ENCODE results near the gene DDX19B.
A peak's percentile ranks its signal among the peaks of the same experiment; 100 is the strongest.
"Not testable (repeated sequence)": the region's sequence is repeated elsewhere in the genome, so short reads cannot be mapped to it uniquely, and the experiment has no call there.

DDX19B gene

DNA sequence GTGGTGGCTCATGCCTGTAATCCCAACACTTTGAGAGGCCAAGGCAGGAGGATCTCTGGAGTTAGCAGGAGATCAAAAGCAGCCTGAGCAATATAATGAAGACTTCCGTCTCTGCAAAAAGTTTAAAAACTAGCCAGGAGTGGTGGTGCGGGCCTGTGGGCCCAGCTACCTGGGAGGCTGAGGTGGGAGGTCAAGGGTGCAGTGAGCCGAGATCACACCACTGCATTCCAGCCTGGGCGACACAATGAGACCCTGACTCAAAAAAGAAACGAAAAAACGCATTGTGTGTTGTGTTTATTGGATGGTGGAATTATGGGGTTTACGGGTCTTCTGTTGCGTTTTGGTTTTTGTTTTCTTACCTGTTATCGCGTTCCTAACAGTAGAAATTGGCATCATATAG lies 46.9 kb downstream of the DDX19B start:
- no peak for DNase-seq
- Histone ChIP-seq H3K9me3 (ENCODE audit: control extremely low read depth in 1 of 5, control insufficient read depth in 4 of 5, insufficient read depth in 2 of 5, low read depth in 1 of 5, low read length in 4 of 5) (no peaks in the 10 kb centered on the region), H3K36me3 (ENCODE audit: control insufficient read depth in 4 of 4, insufficient read depth in 4 of 4, low read length in 3 of 4) (peaks cover 3 to 12% (median 4%) of the 10 kb centered on the region in 4 experiments), H3K4me3 (ENCODE audit: control insufficient read depth in 1 of 7, extremely low read depth in 1 of 7, insufficient read depth in 4 of 7, low read depth in 2 of 7, low read length in 6 of 7) (peak overlapping the region in 6 of 7 experiments; percentile 77 to 94 (median 84)), H3K4me1 (ENCODE audit: control extremely low read depth in 1 of 4, control insufficient read depth in 4 of 4, insufficient read depth in 4 of 4, low read length in 3 of 4) (peaks cover 5 to 19% (median 13%) of the 10 kb centered on the region in 4 experiments), H3K27ac (ENCODE audit: insufficient read depth in 1 of 2, low read depth in 1 of 2, low read length in 2 of 2, poor library complexity in 1 of 2, severe bottlenecking in 2 of 2) (peak overlapping the region; percentile 96 to 98), H3K27me3 (replicated peaks in 2 of 5; ENCODE audit: control insufficient read depth in 4 of 5, insufficient read depth in 5 of 5, low read length in 4 of 5) (no peaks in the 10 kb centered on the region)
- POLR2A ChIA-PET = interaction anchor here (1.5 to 1.8 kb wide), 2 partner anchors 10 to 47 kb away, joined by 3 to 5 read pairs; partner anchors contain the start of gene DDX19B
- CTCF ChIA-PET = interaction anchor here (0.9 to 1.7 kb wide), 6 partner anchors 9 to 57 kb away, joined by 3 to 5 read pairs (median 4); partner anchors contain the start of genes AARS1 and DDX19B
- 100% methylated on average over 4 of the region's 10 CpGs for WGBS (ENCODE audit: insufficient coverage)

- H3K27me3 ChIP-seq (replicated peaks in 2 of 5; ENCODE audit: control insufficient read depth in 4 of 5, insufficient read depth in 5 of 5, low read length in 4 of 5) = no peaks in the 10 kb centered on the region
- CTCF ChIA-PET = no interaction called here
- peaks cover 5 to 17% (median 12%) of the 10 kb centered on the region in 4 experiments for H3K4me1 ChIP-seq (ENCODE audit: control extremely low read depth in 1 of 4, control insufficient read depth in 4 of 4, insufficient read depth in 4 of 4, low read length in 3 of 4)
- 100% methylated on average over 1 of the region's 2 CpGs for WGBS (ENCODE audit: insufficient coverage)
- H3K4me3 ChIP-seq (ENCODE audit: control insufficient read depth in 1 of 7, extremely low read depth in 1 of 7, insufficient read depth in 4 of 7, low read depth in 2 of 7, low read length in 6 of 7) = no peak overlapping the region
- H3K36me3 ChIP-seq (ENCODE audit: control insufficient read depth in 4 of 4, insufficient read depth in 4 of 4, low read length in 3 of 4) = peaks cover 4 to 18% (median 12%) of the 10 kb centered on the region in 4 experiments
- H3K9me3 ChIP-seq (ENCODE audit: control extremely low read depth in 1 of 5, control insufficient read depth in 4 of 5, insufficient read depth in 2 of 5, low read depth in 1 of 5, low read length in 4 of 5) = no peaks in the 10 kb centered on the region
- no peak overlapping the region for H3K27ac ChIP-seq (ENCODE audit: insufficient read depth in 1 of 2, low read depth in 1 of 2, low read length in 2 of 2, poor library complexity in 1 of 2, severe bottlenecking in 2 of 2)
- POLR2A ChIA-PET = no interaction called here
- DNase-seq = no peak
Observed at GRCh38 chr16:70348991-70349390, 50.0 kb downstream of the DDX19B start.

GRCh38 chr16:70349783-70350182 lies 50.8 kb downstream of the DDX19B start:
- Histone ChIP-seq H3K27me3 (replicated peaks in 2 of 5; ENCODE audit: control insufficient read depth in 4 of 5, insufficient read depth in 5 of 5, low read length in 4 of 5) (no peaks in the 10 kb centered on the region), H3K9me3 (ENCODE audit: control extremely low read depth in 1 of 5, control insufficient read depth in 4 of 5, insufficient read depth in 2 of 5, low read depth in 1 of 5, low read length in 4 of 5) (no peaks in the 10 kb centered on the region), H3K4me1 (ENCODE audit: control extremely low read depth in 1 of 4, control insufficient read depth in 4 of 4, insufficient read depth in 4 of 4, low read length in 3 of 4) (peaks cover 5 to 17% (median 12%) of the 10 kb centered on the region in 4 experiments), H3K36me3 (ENCODE audit: control insufficient read depth in 4 of 4, insufficient read depth in 4 of 4, low read length in 3 of 4) (peaks cover 4 to 20% (median 14%) of the 10 kb centered on the region in 4 experiments), H3K27ac (ENCODE audit: insufficient read depth in 1 of 2, low read depth in 1 of 2, low read length in 2 of 2, poor library complexity in 1 of 2, severe bottlenecking in 2 of 2) (peak overlapping the region in 1 of 2 experiments; percentile 19), H3K4me3 (ENCODE audit: control insufficient read depth in 1 of 7, extremely low read depth in 1 of 7, insufficient read depth in 4 of 7, low read depth in 2 of 7, low read length in 6 of 7) (no peak overlapping the region)
- POLR2A ChIA-PET = interaction anchor here (1.9 kb wide), 1 partner anchor 11 kb away, joined by 4 read pairs; no protein-coding TSS in a partner anchor
- CTCF ChIA-PET = no interaction called here
- WGBS (ENCODE audit: insufficient coverage) = 96% methylated on average over 2 of the region's 2 CpGs
- no peak for DNase-seq

DNA sequence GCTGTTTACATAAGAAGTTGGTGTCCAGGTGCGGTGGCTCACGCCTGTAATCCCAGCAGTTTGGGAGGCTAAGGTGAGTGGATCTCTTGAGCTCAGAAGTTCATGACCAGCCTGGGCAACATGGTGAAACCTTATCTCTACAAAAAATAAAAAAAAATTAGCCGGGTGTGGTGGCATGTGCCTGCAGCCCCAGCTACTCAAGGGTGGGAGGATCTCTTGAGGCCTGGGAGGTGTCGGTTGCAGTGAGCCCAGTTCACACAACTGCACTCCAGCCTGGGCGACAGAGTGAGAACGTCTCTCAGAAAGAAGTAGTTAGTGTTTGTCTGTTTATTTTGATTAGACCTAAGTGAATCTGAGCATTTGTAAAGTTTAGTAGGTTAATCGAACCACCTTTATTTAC lies 60.6 kb downstream of the DDX19B start:
- Histone ChIP-seq H3K9me3 (ENCODE audit: control extremely low read depth in 1 of 5, control insufficient read depth in 4 of 5, insufficient read depth in 2 of 5, low read depth in 1 of 5, low read length in 4 of 5) (no peaks in the 10 kb centered on the region), H3K36me3 (ENCODE audit: control insufficient read depth in 4 of 4, insufficient read depth in 4 of 4, low read length in 3 of 4) (peaks cover 22 to 80% (median 66%) of the 10 kb centered on the region in 4 experiments), H3K4me1 (ENCODE audit: control extremely low read depth in 1 of 4, control insufficient read depth in 4 of 4, insufficient read depth in 4 of 4, low read length in 3 of 4) (no peaks in the 10 kb centered on the region), H3K4me3 (ENCODE audit: control insufficient read depth in 1 of 7, extremely low read depth in 1 of 7, insufficient read depth in 4 of 7, low read depth in 2 of 7, low read length in 6 of 7) (no peak overlapping the region), H3K27me3 (replicated peaks in 2 of 5; ENCODE audit: control insufficient read depth in 4 of 5, insufficient read depth in 5 of 5, low read length in 4 of 5) (no peaks in the 10 kb centered on the region), H3K27ac (ENCODE audit: insufficient read depth in 1 of 2, low read depth in 1 of 2, low read length in 2 of 2, poor library complexity in 1 of 2, severe bottlenecking in 2 of 2) (no peak overlapping the region)
- DNase-seq = no peak
- WGBS (ENCODE audit: insufficient coverage) = 98% methylated on average over 5 of the region's 7 CpGs
- ChIA-PET POLR2A (no interaction called here), CTCF (interaction anchor here (1.4 kb wide), 1 partner anchor 10 kb away, joined by 5 read pairs; no protein-coding TSS in a partner anchor)

GRCh38 chr16:70364399-70364798 lies 65.4 kb downstream of the DDX19B start:
- POLR2A ChIA-PET = no interaction called here
- 100% methylated on average over 4 of the region's 5 CpGs for WGBS (ENCODE audit: insufficient coverage)
- Histone ChIP-seq H3K4me1 (ENCODE audit: control extremely low read depth in 1 of 4, control insufficient read depth in 4 of 4, insufficient read depth in 4 of 4, low read length in 3 of 4) (no peaks in the 10 kb centered on the region), H3K27me3 (replicated peaks in 2 of 5; ENCODE audit: control insufficient read depth in 4 of 5, insufficient read depth in 5 of 5, low read length in 4 of 5) (no peaks in the 10 kb centered on the region), H3K4me3 (ENCODE audit: control insufficient read depth in 1 of 7, extremely low read depth in 1 of 7, insufficient read depth in 4 of 7, low read depth in 2 of 7, low read length in 6 of 7) (no peak overlapping the region), H3K27ac (ENCODE audit: insufficient read depth in 1 of 2, low read depth in 1 of 2, low read length in 2 of 2, poor library complexity in 1 of 2, severe bottlenecking in 2 of 2) (no peak overlapping the region), H3K36me3 (ENCODE audit: control insufficient read depth in 4 of 4, insufficient read depth in 4 of 4, low read length in 3 of 4) (peaks cover 21 to 79% (median 64%) of the 10 kb centered on the region in 4 experiments), H3K9me3 (ENCODE audit: control extremely low read depth in 1 of 5, control insufficient read depth in 4 of 5, insufficient read depth in 2 of 5, low read depth in 1 of 5, low read length in 4 of 5) (no peaks in the 10 kb centered on the region)
- CTCF ChIA-PET = interaction anchor here (2.1 kb wide), 1 partner anchor 289 kb away, joined by 7 read pairs; no protein-coding TSS in a partner anchor
- DNase-seq = no peak

- 76% methylated on average over 9 of the region's 10 CpGs for WGBS (ENCODE audit: insufficient coverage)
- H3K4me3 ChIP-seq (ENCODE audit: control insufficient read depth in 1 of 7, extremely low read depth in 1 of 7, insufficient read depth in 4 of 7, low read depth in 2 of 7, low read length in 6 of 7); POLR2A ChIA-PET; H3K9me3 ChIP-seq (ENCODE audit: control extremely low read depth in 1 of 5, control insufficient read depth in 4 of 5, insufficient read depth in 2 of 5, low read depth in 1 of 5, low read length in 4 of 5); H3K27ac ChIP-seq (ENCODE audit: insufficient read depth in 1 of 2, low read depth in 1 of 2, low read length in 2 of 2, poor library complexity in 1 of 2, severe bottlenecking in 2 of 2); H3K27me3 ChIP-seq (replicated peaks in 2 of 5; ENCODE audit: control insufficient read depth in 4 of 5, insufficient read depth in 5 of 5, low read length in 4 of 5); H3K4me1 ChIP-seq (ENCODE audit: control extremely low read depth in 1 of 4, control insufficient read depth in 4 of 4, insufficient read depth in 4 of 4, low read length in 3 of 4): not testable (repeated sequence)
- H3K36me3 ChIP-seq (ENCODE audit: control insufficient read depth in 4 of 4, insufficient read depth in 4 of 4, low read length in 3 of 4) = peaks cover 8 to 67% (median 48%) of the 10 kb centered on the region in 4 experiments
- peak in 2 of 3 donors; percentile 40 for DNase-seq
- CTCF ChIA-PET = interaction anchor here (0.6 to 2.3 kb wide), 10 partner anchors 9 to 284 kb away, joined by 3 to 13 read pairs (median 4); partner anchors contain the start of gene DDX19A
Observed at GRCh38 chr16:70370145-70370544, 71.2 kb downstream of the DDX19B start.

DNA sequence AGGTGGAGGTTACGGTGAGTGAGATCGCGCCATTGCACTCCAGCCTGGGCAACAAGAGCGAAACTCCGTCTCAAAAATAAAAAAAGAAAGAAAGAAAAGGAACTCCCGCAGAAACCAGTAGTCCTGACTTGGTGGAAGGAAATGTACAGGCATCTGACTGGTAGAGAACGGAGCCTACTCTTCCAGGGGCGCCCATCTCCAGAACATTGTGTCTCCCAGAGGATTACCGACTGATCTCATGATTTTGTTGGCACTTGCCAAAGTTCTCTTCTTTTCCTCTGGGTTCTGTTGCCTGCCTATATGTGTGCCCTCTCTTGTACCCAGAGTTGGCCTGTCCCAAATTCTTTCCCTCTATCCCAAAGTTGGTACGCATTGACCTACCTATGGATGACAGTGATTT lies 71.9 kb downstream of the DDX19B start:
- 86% methylated on average over 9 of the region's 10 CpGs for WGBS (ENCODE audit: insufficient coverage)
- no peak overlapping the region for H3K27ac ChIP-seq (ENCODE audit: insufficient read depth in 1 of 2, low read depth in 1 of 2, low read length in 2 of 2, poor library complexity in 1 of 2, severe bottlenecking in 2 of 2)
- H3K27me3 ChIP-seq (replicated peaks in 2 of 5; ENCODE audit: control insufficient read depth in 4 of 5, insufficient read depth in 5 of 5, low read length in 4 of 5) = no peaks in the 10 kb centered on the region
- H3K9me3 ChIP-seq (ENCODE audit: control extremely low read depth in 1 of 5, control insufficient read depth in 4 of 5, insufficient read depth in 2 of 5, low read depth in 1 of 5, low read length in 4 of 5) = no peaks in the 10 kb centered on the region
- no peaks in the 10 kb centered on the region for H3K4me1 ChIP-seq (ENCODE audit: control extremely low read depth in 1 of 4, control insufficient read depth in 4 of 4, insufficient read depth in 4 of 4, low read length in 3 of 4)
- DNase-seq = no peak
- peaks cover 8 to 64% (median 44%) of the 10 kb centered on the region in 4 experiments for H3K36me3 ChIP-seq (ENCODE audit: control insufficient read depth in 4 of 4, insufficient read depth in 4 of 4, low read length in 3 of 4)
- ChIA-PET CTCF (no interaction called here), POLR2A (no interaction called here)
- H3K4me3 ChIP-seq (ENCODE audit: control insufficient read depth in 1 of 7, extremely low read depth in 1 of 7, insufficient read depth in 4 of 7, low read depth in 2 of 7, low read length in 6 of 7) = no peak overlapping the region

All from common myeloid progenitor, CD34-positive (primary cell).